SK-N-MC (cell line): ENCODE results near the gene PNPO.
"Not testable (repeated sequence)": the region's sequence is repeated elsewhere in the genome, so short reads cannot be mapped to it uniquely, and the experiment has no call there.

Experiments used
- EZH2 ChIP-seq: fragments of 200-600 bp; sonication (generic); IDR thresholded peaks from one replicate; pipeline ENCODE4 v1.6.1; 2017; ENCODE audit warnings: antibody characterized with exemption
- POLR2AphosphoS5 ChIP-seq: IDR thresholded peaks from 2 replicates; pipeline ENCODE4 v1.6.1; 2012; ENCODE audit warnings: mild to moderate bottlenecking, low read depth, low read length, borderline replicate concordance

GRCh38 chr17:47988445-47988844 lies 47.1 kb downstream of the PNPO start:
- not testable (repeated sequence) for TF ChIP-seq POLR2AphosphoS5, EZH2
